MM.1S (cell line): Measurements from ENCODE around the gene ABHD17B.

Experiments
- DNase-seq: peaks from one replicate; pipeline ENCODE4 v3.0.0-alpha.2; 2015
- H2AFZ ChIP-seq: fragments of 300-600 bp; sonication (generic); 2 replicates; pipeline ENCODE4 v1.6.0; 2016; ENCODE audit warnings: antibody characterized with exemption, low read length
- H3F3A ChIP-seq: fragments of 300-600 bp; sonication (generic); 2 replicates; pipeline ENCODE4 v1.6.1; 2016; ENCODE audit warnings: mild to moderate bottlenecking, antibody characterized with exemption, low read length, moderate library complexity, mixed read lengths; ENCODE audit not compliant: insufficient read depth
- H3K27ac ChIP-seq: fragments of 300-600 bp; sonication (generic); 2 replicates; pipeline ENCODE4 v1.5.1; 2016; ENCODE audit warnings: mild to moderate bottlenecking, low read length
- H3K27me3 ChIP-seq: fragments of 300-600 bp; sonication (generic); replicated peaks from 2 replicates; pipeline ENCODE4 v1.6.0; 2016; ENCODE audit warnings: low read length; ENCODE audit not compliant: insufficient read depth
- H3K36me3 ChIP-seq: fragments of 300-600 bp; sonication (generic); replicated peaks from 2 replicates; pipeline ENCODE4 v1.6.1; 2016; ENCODE audit warnings: mild to moderate bottlenecking, low read length, mixed read lengths; ENCODE audit not compliant: insufficient read depth
- H3K4me1 ChIP-seq: fragments of 300-600 bp; sonication (generic); 2 replicates; pipeline ENCODE4 v1.6.1; 2016; ENCODE audit warnings: low read length, mixed read lengths
- H3K4me2 ChIP-seq: fragments of 300-600 bp; sonication (generic); 2 replicates; pipeline ENCODE4 v1.6.0; 2016; ENCODE audit warnings: low read depth, low read length
- H3K4me3 ChIP-seq: fragments of 300-600 bp; sonication (generic); 2 replicates; pipeline ENCODE4 v1.5.1; 2016; ENCODE audit warnings: low read length, mixed read lengths
- H3K79me2 ChIP-seq: fragments of 300-600 bp; sonication (generic); 2 replicates; pipeline ENCODE4 v1.6.1; 2016; ENCODE audit warnings: mixed run types, low read length, mixed read lengths
- H3K9ac ChIP-seq: fragments of 300-600 bp; sonication (generic); 2 replicates; pipeline ENCODE4 v1.6.1; 2016; ENCODE audit warnings: low read length, mixed read lengths
- H3K9me2 ChIP-seq: fragments of 300-600 bp; sonication (generic); replicated peaks from 2 replicates; pipeline ENCODE4 v1.6.1; 2016; ENCODE audit warnings: mild to moderate bottlenecking, low read length, mixed read lengths; ENCODE audit not compliant: insufficient read depth
- H3K9me3 ChIP-seq: fragments of 300-600 bp; sonication (generic); replicated peaks from 2 replicates; pipeline ENCODE4 v1.6.1; 2016; ENCODE audit warnings: mild to moderate bottlenecking, low read length, mixed read lengths; ENCODE audit not compliant: insufficient read depth
- H4K20me1 ChIP-seq: fragments of 300-600 bp; sonication (generic); 2 replicates; pipeline ENCODE4 v1.6.1; 2016; ENCODE audit warnings: mild to moderate bottlenecking, low read length, moderate library complexity, mixed read lengths; ENCODE audit not compliant: insufficient read depth
- CTCF ChIP-seq: fragments of 300-600 bp; sonication (generic); IDR thresholded peaks from 2 replicates; pipeline ENCODE4 v1.5.1; 2016; ENCODE audit warnings: antibody characterized with exemption, low read length, mixed read lengths
- EZH2 ChIP-seq: fragments of 300-600 bp; sonication (generic); optimal IDR thresholded peaks from 2 replicates; pipeline ENCODE3; 2017; ENCODE audit warnings: low read depth, mild to moderate bottlenecking, antibody characterized with exemption, low read length, mixed read lengths
- EZH2phosphoT487 ChIP-seq: fragments of 300-600 bp; sonication (generic); IDR thresholded peaks from 2 replicates; pipeline ENCODE4 v1.6.1; 2018; ENCODE audit warnings: antibody characterized with exemption, low read length

Gene ABHD17B

GRCh38 chr9:71847892-71848291 is 63.1 kb downstream of the ABHD17B start:
- Histone ChIP-seq H3K27ac (no peak overlapping the region), H3K27me3 (no peaks in the 10 kb centered on the region), H3K36me3 (no peaks in the 10 kb centered on the region), H3K9me3 (no peaks in the 10 kb centered on the region), H3K4me2 (no peak overlapping the region), H3K79me2 (no peaks in the 10 kb centered on the region), H3K4me1 (no peaks in the 10 kb centered on the region), H3K4me3 (no peak overlapping the region), H2AFZ (no peak overlapping the region), H3F3A (no peaks in the 10 kb centered on the region), H3K9me2 (no peaks in the 10 kb centered on the region), H4K20me1 (no peaks in the 10 kb centered on the region), H3K9ac (no peak overlapping the region)
- TF ChIP-seq EZH2phosphoT487 (no peak), EZH2 (no peak), CTCF (no peak)
- DNase-seq = no peak

- TF ChIP-seq CTCF = no peak
- TF ChIP-seq EZH2phosphoT487 = no peak
- no peak for TF ChIP-seq EZH2
Measured at GRCh38 chr9:71844808-71845207, 66.2 kb downstream of the ABHD17B start.

GRCh38 chr9:71839668-71840067 is 71.3 kb downstream of the ABHD17B start:
- Histone ChIP-seq H2AFZ (no peak overlapping the region), H3K9me3 (no peaks in the 10 kb centered on the region), H3F3A (no peaks in the 10 kb centered on the region), H3K9ac (no peak overlapping the region), H3K4me1 (no peaks in the 10 kb centered on the region), H4K20me1 (no peaks in the 10 kb centered on the region), H3K4me2 (no peak overlapping the region), H3K9me2 (no peaks in the 10 kb centered on the region), H3K4me3 (no peak overlapping the region), H3K36me3 (no peaks in the 10 kb centered on the region), H3K27ac (no peak overlapping the region), H3K27me3 (no peaks in the 10 kb centered on the region), H3K79me2 (no peaks in the 10 kb centered on the region)
- TF ChIP-seq CTCF (no peak), EZH2 (no peak), EZH2phosphoT487 (no peak)
- DNase-seq = no peak

More at GRCh38 chr9:71844808-71845207, 66.2 kb downstream of the ABHD17B start:
- no peaks in the 10 kb centered on the region for H3K4me1 ChIP-seq
- no peaks in the 10 kb centered on the region for H3F3A ChIP-seq
- H3K9me3 ChIP-seq = no peaks in the 10 kb centered on the region
- H3K9ac ChIP-seq = no peak overlapping the region
- no peak overlapping the region for H3K27ac ChIP-seq
- no peak overlapping the region for H3K4me3 ChIP-seq
- no peaks in the 10 kb centered on the region for H3K27me3 ChIP-seq
- no peak for DNase-seq
- no peaks in the 10 kb centered on the region for H3K9me2 ChIP-seq
- no peak overlapping the region for H2AFZ ChIP-seq
- H3K4me2 ChIP-seq = no peak overlapping the region
- no peaks in the 10 kb centered on the region for H3K79me2 ChIP-seq
- no peaks in the 10 kb centered on the region for H4K20me1 ChIP-seq
- no peaks in the 10 kb centered on the region for H3K36me3 ChIP-seq
